Parietal lobe (tissue), 1 donor: ENCODE measurements around the gene ZNF879. TPM values are rescaled to one million over a fixed set of nuclear protein-coding genes. Genes with fewer than 3 reads are reported as not detected.

Experiments
- total RNA-seq: library from RNA; depleted of rRNA; stranded (reverse); fragments of >200 nt; gene quantifications from one replicate; pipeline ENCODE4 v1.2.3, GENCODE V29; 2014

ZNF879 gene
- 21.3 TPM for total RNA-seq

DNA sequence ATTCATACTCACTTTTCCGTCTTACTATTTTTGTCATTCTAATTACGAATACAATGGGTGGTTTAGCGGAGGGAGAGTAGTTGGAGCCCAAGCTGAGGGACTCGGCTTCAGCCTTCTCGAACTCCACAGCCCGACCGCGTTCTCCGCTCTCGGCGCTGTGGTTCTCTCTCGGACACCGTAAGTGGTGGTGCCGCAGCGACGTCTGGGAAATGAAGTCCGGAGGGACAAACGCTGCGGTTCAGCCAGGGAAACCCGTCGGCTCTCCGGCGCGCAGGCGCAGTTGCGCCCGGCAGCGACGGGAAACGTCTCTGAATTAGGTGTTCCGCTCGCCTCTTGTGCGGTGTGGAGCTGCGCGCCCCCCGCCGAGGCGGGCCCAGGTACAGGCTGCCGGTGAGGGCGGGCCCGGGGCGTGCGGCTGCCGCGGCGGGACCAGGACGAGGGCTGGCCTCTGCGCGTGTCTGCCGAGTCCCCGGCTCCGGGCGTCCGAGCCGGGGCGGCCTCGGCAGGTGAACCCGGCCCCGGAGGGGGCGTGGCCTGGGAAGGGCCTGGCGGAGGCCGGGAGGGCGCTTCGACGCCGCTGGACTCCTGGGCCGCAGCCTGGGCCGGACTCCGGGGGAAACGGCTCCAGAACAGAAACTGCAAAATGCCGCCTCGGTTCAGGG lies at the start of gene ZNF879:
TSS of gene ZNF879 (plus strand) at position 277 of the 662 bp plus-strand sequence. CDS start 1,201 bp downstream, outside the sequence.

DNA sequence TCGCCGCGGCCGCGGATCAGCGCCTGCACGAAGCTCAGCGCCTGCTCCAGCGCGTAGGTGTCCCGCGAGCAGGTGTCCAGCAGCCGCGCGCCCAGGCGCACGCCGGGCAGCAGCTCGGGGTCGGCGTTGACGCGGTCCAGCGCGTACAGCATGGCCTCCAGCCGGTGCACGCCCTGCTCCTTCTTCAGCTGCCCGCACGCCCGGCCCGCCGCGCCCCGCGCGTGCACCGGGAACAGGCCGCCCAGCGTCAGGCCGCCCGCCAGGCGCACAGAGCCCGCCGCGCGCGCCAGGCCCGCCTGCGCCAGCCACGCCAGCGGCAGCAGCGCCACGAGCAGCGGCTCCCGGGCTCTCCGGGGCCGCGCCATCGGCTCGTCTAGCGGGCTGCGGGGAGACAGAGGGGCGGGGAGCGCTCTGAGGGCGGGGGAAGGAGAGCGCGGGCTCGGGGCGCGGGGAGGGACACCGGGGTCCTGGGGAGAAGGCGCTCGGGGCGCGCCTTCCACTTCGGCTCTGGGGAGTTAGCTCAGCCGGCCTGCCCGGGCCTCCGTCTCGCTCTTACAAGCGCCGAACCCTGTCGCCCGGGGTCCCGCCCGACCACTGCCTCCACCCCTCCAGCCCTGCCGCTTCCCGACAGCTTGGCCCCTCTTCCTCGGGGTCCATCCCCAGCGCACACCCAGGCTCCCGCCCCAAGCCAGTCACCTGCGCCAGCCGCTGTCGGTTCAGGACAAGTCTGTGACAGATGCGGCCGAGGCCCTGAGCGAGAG lies 28.8 kb upstream of the ZNF879 start, which contains the start of gene GRM6:
TSS of gene GRM6 (minus strand) at position 741 of the 761 bp plus-strand sequence. CDS start at position 365, 376 bp downstream.

DNA sequence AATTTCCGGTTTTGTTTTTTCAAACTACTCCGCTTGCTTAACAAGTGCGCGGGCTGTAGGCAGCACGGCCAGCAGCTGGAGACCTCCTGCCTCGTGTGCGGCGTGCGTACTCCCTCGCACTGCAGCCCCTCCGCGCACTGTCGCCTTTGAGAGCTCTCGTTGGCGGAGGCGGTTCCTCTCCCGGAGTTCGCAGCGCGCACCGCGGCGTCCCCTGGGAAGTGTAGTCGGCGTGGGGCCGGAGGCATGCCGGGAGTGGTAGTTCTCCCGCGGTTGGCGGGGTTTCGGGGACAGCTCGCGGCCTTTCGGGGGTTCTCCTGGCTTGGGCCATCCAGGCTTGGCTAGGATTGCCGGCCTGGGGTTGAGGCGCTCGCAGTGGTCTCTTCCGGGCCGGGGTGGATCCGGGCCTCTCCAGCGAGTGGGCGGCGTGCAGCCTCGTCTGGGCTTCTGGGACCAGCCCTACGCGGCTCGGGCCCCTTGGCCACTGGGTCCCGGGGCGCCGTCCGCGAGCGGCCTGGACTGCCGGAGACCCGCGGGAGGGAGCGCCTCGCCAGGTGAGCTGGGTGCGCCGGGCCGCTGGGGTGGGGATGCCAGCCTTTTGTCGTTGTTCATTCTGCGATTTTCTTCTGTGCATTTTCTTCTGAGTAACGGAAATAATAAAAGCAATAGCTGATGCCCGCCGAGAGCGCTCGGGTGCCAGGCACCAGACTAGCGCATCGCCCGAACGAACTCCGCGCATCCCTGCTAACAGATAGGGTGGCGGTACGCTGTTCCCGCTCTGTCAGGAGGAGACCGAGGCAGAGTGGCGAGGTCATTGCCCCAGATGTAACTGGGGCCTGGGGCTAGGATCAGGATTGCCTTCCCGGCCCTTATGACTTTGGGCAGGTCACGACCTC lies 36.8 kb downstream of the ZNF879 start, which contains the start of gene ZNF354C:
TSS of gene ZNF354C (plus strand) at position 258 of the 893 bp plus-strand sequence. CDS start 1,696 bp downstream, outside the sequence.

Other genes with a start within 250 kb of the ZNF879 start
- gene ZNF354B, start 163.9 kb upstream of the ZNF879 start, total RNA-seq = 39.8 TPM
- gene ZFP2, start 127.9 kb upstream of the ZNF879 start, total RNA-seq = 10.3 TPM
- 25.4 TPM for gene ZNF454, start 82.6 kb upstream of the ZNF879 start, total RNA-seq
- 0.63 TPM for gene GRM6, start 28.5 kb upstream of the ZNF879 start, total RNA-seq
- gene ZNF354C, start 36.6 kb downstream of the ZNF879 start, total RNA-seq = 52.6 TPM